ENCODE results near the gene RELL1.

GRCh38 chr4:37680089-37680488 lies 6.1 kb downstream of the RELL1 start:
- TF ChIP-seq LEF1 (IDR thresholded peaks at IDR 0.05; ENCODE audit: borderline replicate concordance) = no peak
- no peak for TF ChIP-seq FOXM1 (IDR thresholded peaks at IDR 0.05; ENCODE audit: borderline replicate concordance)
- no peak for TF ChIP-seq FOXA1 (IDR thresholded peaks at IDR 0.05)
- no peak for TF ChIP-seq HDGF (IDR thresholded peaks at IDR 0.05; ENCODE audit: borderline replicate concordance)
- no peak for TF ChIP-seq SUZ12 (IDR thresholded peaks at IDR 0.05)
